ENCODE results near the gene LEPR. TPM values are rescaled to one million over a fixed set of nuclear protein-coding genes. Genes with fewer than 3 reads are reported as not detected.
A peak's percentile ranks its signal among the peaks of the same experiment; 100 is the strongest.

LEPR gene
- total RNA-seq, 1 donor from 2014 or later: 16.2 TPM

DNA sequence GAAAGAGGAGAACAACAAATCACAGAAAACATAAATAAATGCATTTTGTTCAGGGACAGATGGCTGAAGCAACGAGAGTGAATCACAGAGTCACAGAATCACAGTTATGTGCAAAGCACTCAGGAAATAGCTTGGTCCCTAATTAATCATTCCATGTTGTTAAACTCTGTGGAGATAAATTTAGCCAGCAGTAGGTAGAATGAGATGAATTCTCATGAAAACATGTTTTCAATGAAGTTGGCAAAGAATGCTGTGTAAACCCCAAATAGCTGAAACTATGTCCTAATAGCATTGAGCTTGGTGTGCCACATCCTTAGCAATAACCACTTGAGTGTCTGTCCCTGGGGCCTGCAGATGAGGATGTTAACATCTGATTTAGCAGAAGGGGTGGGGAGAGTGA lies 20.4 kb downstream of the LEPR start:
- H3K4me3 ChIP-seq: no peak overlapping the region
- no peaks in the 10 kb centered on the region for H3K27me3 ChIP-seq
- no peak for DNase-seq (ENCODE audit: extremely low spot score in 2 of 2)
- no peaks in the 10 kb centered on the region for H3K4me1 ChIP-seq
- TF ChIP-seq, protein P1, sequence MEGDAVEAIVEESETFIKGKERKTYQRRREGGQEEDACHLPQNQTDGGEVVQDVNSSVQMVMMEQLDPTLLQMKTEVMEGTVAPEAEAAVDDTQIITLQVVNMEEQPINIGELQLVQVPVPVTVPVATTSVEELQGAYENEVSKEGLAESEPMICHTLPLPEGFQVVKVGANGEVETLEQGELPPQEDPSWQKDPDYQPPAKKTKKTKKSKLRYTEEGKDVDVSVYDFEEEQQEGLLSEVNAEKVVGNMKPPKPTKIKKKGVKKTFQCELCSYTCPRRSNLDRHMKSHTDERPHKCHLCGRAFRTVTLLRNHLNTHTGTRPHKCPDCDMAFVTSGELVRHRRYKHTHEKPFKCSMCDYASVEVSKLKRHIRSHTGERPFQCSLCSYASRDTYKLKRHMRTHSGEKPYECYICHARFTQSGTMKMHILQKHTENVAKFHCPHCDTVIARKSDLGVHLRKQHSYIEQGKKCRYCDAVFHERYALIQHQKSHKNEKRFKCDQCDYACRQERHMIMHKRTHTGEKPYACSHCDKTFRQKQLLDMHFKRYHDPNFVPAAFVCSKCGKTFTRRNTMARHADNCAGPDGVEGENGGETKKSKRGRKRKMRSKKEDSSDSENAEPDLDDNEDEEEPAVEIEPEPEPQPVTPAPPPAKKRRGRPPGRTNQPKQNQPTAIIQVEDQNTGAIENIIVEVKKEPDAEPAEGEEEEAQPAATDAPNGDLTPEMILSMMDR (IDR thresholded peaks at IDR 0.05): peak in 1 of 3 experiments; percentile 2
- TF ChIP-seq POLR2A (IDR thresholded peaks at IDR 0.05) (no peak), POLR2AphosphoS5 (IDR thresholded peaks at IDR 0.05; ENCODE audit: insufficient read depth in 1 of 2, low read depth in 1 of 2) (no peak)
- no peaks in the 10 kb centered on the region for H3K36me3 ChIP-seq
- H3K9me3 ChIP-seq: no peaks in the 10 kb centered on the region
- intact Hi-C loops (cut with DNase I): no loop called here
- H3K27ac ChIP-seq: no peak overlapping the region

DNA sequence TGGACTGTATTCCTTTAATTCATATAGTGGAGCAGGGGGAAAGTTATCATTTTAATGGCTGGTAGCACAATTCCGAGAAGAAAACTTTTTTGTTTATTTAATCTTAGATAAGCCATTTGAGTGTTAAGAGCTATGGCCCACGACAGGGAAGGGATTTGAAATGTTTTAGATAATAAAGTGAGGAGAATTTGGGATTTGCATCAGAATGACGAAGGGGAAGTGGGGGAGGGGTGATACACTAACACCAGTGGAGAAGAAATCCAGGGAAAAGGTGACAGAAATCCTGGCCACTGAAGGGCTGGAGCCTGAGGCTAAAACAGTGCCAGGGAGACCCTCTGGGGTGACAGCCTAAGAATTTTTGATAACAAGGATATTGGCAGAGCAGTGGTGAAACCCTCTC lies 21.0 kb downstream of the LEPR start:
- no peaks in the 10 kb centered on the region for H3K36me3 ChIP-seq
- no peak overlapping the region for H3K4me3 ChIP-seq
- no peak overlapping the region for H3K27ac ChIP-seq
- H3K4me1 ChIP-seq: no peaks in the 10 kb centered on the region
- H3K27me3 ChIP-seq: no peaks in the 10 kb centered on the region
- intact Hi-C loops (cut with DNase I): no loop called here
- no peaks in the 10 kb centered on the region for H3K9me3 ChIP-seq
- TF ChIP-seq POLR2A (IDR thresholded peaks at IDR 0.05) (no peak), POLR2AphosphoS5 (IDR thresholded peaks at IDR 0.05; ENCODE audit: insufficient read depth in 1 of 2, low read depth in 1 of 2) (no peak)
- TF ChIP-seq, protein P1 (IDR thresholded peaks at IDR 0.05): no peak
- no peak for DNase-seq (ENCODE audit: extremely low spot score in 2 of 2)

DNA sequence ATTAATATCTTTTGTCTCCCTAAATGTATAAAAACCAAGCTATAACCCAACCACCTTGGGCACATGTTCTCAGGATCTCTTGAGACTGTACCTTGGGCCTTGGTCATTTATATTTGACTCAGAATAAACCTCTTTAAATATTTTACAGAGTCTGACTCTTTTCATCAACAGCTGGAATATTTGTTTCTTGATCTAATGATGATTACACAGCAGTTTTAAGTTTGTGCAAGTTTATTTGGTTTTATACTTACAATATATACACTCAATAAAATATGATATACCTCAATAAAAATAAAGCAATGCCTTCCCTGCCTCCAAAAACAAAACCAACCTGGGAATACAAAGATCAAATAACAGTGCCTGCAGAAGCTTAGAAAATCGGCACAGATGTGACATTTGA lies 22.0 kb downstream of the LEPR start:
- Histone ChIP-seq H3K36me3 (no peaks in the 10 kb centered on the region), H3K4me3 (no peak overlapping the region), H3K27me3 (no peaks in the 10 kb centered on the region), H3K4me1 (no peaks in the 10 kb centered on the region), H3K27ac (no peak overlapping the region), H3K9me3 (no peaks in the 10 kb centered on the region)
- DNase-seq (ENCODE audit: extremely low spot score in 2 of 2): no peak
- intact Hi-C loops (cut with DNase I): no loop called here
- TF ChIP-seq POLR2AphosphoS5 (IDR thresholded peaks at IDR 0.05; ENCODE audit: insufficient read depth in 1 of 2, low read depth in 1 of 2) (no peak), POLR2A (IDR thresholded peaks at IDR 0.05) (no peak)
- TF ChIP-seq, protein P1 (IDR thresholded peaks at IDR 0.05): no peak

DNA sequence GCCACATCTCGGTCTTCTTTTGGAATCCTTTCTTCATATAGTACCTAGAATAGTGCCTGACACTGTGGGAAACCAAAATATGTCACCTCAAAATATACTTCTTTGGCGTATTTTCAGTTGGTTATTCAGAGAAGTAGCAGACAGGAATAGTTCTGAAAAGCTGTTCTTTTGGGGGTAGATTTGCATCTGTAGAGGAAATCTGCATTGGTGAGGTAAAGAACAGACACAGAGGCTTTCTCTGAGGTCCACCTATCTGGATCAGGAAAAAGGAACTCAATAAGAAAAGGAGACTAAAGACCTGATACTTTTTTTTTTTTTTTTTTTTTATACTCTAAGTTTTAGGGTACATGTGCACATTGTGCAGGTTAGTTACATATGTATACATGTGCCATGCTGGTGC lies 23.2 kb downstream of the LEPR start:
- no peaks in the 10 kb centered on the region for H3K9me3 ChIP-seq
- no peak overlapping the region for H3K27ac ChIP-seq
- no peak for DNase-seq (ENCODE audit: extremely low spot score in 2 of 2)
- H3K36me3 ChIP-seq: no peaks in the 10 kb centered on the region
- H3K4me1 ChIP-seq: no peaks in the 10 kb centered on the region
- TF ChIP-seq POLR2A (IDR thresholded peaks at IDR 0.05) (no peak), POLR2AphosphoS5 (IDR thresholded peaks at IDR 0.05; ENCODE audit: insufficient read depth in 1 of 2, low read depth in 1 of 2) (no peak)
- TF ChIP-seq, protein P1 (IDR thresholded peaks at IDR 0.05): no peak
- no peaks in the 10 kb centered on the region for H3K27me3 ChIP-seq
- no peak overlapping the region for H3K4me3 ChIP-seq
- intact Hi-C loops (cut with DNase I): no loop called here

DNA sequence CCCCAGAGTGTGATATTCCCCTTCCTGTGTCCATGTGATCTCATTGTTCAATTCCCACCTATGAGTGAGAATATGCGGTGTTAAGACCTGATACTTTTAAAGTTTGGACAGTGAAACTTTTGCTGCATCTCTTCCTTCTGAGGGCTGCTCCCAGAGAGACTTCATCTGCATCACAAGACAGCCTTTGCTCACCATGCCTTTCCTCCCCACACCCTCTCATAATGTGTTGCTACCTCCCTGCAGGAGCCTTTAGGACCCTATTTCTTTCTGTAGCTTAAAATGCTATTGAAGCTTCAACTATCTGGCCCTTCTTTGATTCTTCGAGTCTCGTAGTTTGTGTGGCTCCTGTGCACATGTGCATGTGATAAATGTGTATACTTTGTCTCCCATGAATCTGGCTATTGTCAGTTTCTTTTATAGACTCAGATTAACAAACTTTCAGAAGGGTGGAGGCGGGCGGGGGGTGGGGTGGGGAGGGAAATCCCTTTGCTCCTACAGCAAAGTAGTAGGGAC lies 23.7 kb downstream of the LEPR start:
- DNase-seq (ENCODE audit: extremely low spot score in 2 of 2): no peak
- no peaks in the 10 kb centered on the region for H3K4me1 ChIP-seq
- no peaks in the 10 kb centered on the region for H3K9me3 ChIP-seq
- no peaks in the 10 kb centered on the region for H3K27me3 ChIP-seq
- H3K27ac ChIP-seq: no peak overlapping the region
- intact Hi-C loops (cut with DNase I): no loop called here
- no peaks in the 10 kb centered on the region for H3K36me3 ChIP-seq
- TF ChIP-seq, protein P1 (IDR thresholded peaks at IDR 0.05): no peak
- no peak for TF ChIP-seq POLR2AphosphoS5 (IDR thresholded peaks at IDR 0.05; ENCODE audit: insufficient read depth in 1 of 2, low read depth in 1 of 2)
- TF ChIP-seq POLR2A (IDR thresholded peaks at IDR 0.05): no peak
- H3K4me3 ChIP-seq: no peak overlapping the region
